ENCODE data around the gene MFSD6L.
"Not testable (repeated sequence)": the region's sequence is repeated elsewhere in the genome, so short reads cannot be mapped to it uniquely, and the experiment has no call there.

MFSD6L gene

GRCh38 chr17:8818047-8818446 is 18.9 kb upstream of the MFSD6L start:
- no peak overlapping the region for H3K4me3 ChIP-seq (replicated peaks; ENCODE audit: low read depth, low read length)
- no peak for DNase-seq (ENCODE audit: low read depth)
- TF ChIP-seq CTCF (IDR thresholded peaks at IDR 0.05; ENCODE audit: low read length, missing control alignments), result no peak

GRCh38 chr17:8806926-8807550 is 7.9 kb upstream of the MFSD6L start:
- TF ChIP-seq CTCF (IDR thresholded peaks at IDR 0.05; ENCODE audit: low read length, missing control alignments), result no peak
- H3K4me3 ChIP-seq (replicated peaks; ENCODE audit: low read depth, low read length), result no peak overlapping the region
- DNase-seq (ENCODE audit: low read depth), result no peak

DNA sequence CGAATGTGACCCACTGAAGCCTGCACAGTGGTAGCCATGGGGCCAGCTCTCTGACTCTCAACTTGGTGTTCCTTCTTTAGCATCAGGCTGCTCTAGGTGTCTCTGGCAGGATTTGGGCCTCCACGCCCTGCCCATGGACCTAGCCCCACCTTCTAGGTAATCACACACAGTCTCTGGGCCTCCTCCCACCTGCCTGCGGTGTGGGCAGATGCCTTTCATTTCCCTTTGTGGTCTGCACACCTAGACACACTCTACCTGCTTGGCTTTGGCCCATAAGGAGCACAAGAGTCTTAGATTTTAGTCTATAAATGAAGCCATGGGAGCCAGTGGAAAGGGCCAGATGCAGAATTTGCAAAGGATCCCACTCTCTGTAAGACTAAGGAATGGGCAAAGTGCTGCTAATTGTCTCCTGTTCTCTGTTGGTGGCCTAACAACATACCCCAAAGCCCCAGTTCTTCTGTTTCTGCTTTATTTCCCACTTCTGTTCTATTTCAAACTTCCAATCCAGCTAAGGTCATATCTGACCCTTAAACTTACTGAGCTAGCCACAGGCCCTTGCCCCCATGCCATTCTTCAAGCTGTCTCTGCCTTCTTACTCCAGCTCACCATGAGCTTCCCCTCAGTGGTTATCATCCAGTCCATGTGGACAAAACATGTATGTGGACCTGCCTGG is 7.2 kb upstream of the MFSD6L start:
- TF ChIP-seq CTCF (IDR thresholded peaks at IDR 0.05; ENCODE audit: low read length, missing control alignments), result no peak
- DNase-seq (ENCODE audit: low read depth), result no peak

DNA sequence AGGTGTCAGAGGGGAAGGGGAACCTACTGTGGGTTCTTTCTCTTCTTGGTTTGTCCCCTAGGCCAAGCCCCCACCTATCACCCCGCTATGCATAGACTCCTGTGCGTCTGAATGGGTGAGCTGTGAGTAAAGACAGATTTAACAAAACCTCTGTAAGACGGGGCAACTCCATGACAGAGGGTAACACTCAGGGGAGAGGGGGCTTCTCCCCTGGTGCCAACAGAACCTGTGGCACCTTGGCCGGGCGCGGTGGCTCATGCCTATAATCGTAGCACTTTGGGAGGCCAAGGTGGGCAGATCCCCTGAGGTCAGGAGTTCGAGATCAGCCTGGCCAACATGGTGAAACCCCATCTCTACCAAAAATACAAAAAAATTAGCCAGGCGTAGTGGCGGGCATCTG is 6.2 kb upstream of the MFSD6L start:
- H3K4me3 ChIP-seq (replicated peaks; ENCODE audit: low read depth, low read length); DNase-seq (ENCODE audit: low read depth): not testable (repeated sequence)

More for the DNA sequence above, 7.2 kb upstream of the MFSD6L start:
- H3K4me3 ChIP-seq (replicated peaks; ENCODE audit: low read depth, low read length), result no peak overlapping the region

DNA sequence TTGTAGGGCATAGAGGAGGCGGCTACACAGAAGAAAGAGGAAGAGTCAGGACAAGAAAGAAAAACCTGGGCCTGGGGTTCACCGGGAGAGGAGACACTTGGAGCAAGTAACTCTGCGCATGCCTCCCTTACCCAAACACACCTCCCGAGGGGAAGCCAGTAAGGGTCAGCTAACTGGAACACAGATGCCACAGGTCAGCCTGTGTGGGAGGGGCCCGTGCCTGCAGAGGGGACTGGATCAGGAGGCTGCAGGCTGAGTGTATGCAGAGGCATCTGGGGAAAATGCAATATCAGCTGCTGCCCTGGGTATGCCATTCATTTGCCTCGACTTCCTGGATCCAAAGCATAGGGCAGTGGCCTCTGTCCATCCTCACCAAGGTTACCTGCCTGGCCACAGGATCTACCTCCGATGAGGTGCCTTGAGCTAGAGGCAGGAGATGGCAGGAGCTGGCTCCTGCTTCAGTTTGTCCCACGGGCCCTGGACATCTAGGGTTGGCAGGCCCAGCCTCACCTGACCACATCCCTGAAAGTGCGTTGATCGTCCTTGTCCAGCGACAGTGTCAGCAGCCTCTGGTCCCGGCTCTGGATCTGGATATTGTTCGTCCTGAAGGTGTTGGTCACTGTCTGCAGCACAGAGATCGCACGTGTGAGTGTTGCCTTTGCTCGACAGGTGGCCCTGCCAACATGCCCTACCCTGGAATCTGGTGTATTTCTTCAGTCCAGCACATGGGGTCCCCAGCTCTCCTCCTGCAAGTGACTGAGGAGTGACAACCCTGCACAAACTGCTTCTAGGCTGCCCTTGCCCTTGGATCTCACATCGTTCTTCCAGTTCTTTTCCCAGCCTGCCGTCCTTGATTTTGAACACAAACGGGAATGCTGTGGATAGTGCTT is 4.6 kb upstream of the MFSD6L start:
- TF ChIP-seq CTCF (IDR thresholded peaks at IDR 0.05; ENCODE audit: low read length, missing control alignments), result no peak
- DNase-seq (ENCODE audit: low read depth), result no peak
- H3K4me3 ChIP-seq (replicated peaks; ENCODE audit: low read depth, low read length), result no peak overlapping the region

- TF ChIP-seq CTCF (IDR thresholded peaks at IDR 0.05; ENCODE audit: low read length, missing control alignments), result no peak
- no peak overlapping the region for H3K4me3 ChIP-seq (replicated peaks; ENCODE audit: low read depth, low read length)
- DNase-seq (ENCODE audit: low read depth), result no peak
Observed at GRCh38 chr17:8801135-8801840, 2.1 kb upstream of the MFSD6L start.

DNA sequence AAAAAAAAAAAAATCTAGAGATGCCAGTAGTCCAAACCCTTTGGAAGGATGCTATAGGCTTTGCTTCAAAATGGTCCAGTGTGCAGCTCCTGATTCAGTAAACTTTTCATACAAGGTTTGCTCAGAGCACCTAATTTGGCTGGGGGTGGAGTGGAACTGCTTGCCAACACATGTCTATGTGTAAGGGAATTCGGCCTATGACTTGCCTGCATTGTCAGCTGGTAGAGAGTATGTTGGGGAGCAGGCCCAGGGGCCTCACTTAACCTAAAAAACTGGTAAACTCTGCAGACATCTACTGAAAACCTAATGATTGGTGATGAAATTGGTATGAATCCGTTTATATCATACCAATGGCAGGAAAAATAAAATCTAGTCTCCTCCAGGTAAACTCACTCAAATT is 1.5 kb upstream of the MFSD6L start:
- H3K4me3 ChIP-seq (replicated peaks; ENCODE audit: low read depth, low read length), result no peak overlapping the region
- no peak for DNase-seq (ENCODE audit: low read depth)
- TF ChIP-seq CTCF (IDR thresholded peaks at IDR 0.05; ENCODE audit: low read length, missing control alignments), result no peak
